A549 (cell line): Measurements from ENCODE around the gene PLCH1.

Source experiments
- BHLHE40 ChIP-seq: IDR thresholded peaks from 2 replicates; pipeline ENCODE4 v1.6.1; 2012; ENCODE audit warnings: low read depth, low read length, inconsistent platforms
- CEBPB ChIP-seq, 2 experiments: fragments of >200 bp in 1 of 2; sonication (Bioruptor Twin) in 1 of 2; formaldehyde crosslinking in 1 of 2; IDR thresholded peaks; 2 replicates each; pipeline ENCODE4 v1.6.1; 2012 to 2016
- CHD2 ChIP-seq: fragments of 150-350 bp; IDR thresholded peaks from 2 replicates; pipeline ENCODE4 v1.6.1; 2014; ENCODE audit warnings: low read length; ENCODE audit not compliant: partially characterized antibody
- CTCF ChIP-seq: fragments of >200 bp; sonication (Bioruptor Twin); formaldehyde crosslinking; IDR thresholded peaks from 3 replicates; pipeline ENCODE4 v1.5.1; 2016
- ESRRA ChIP-seq: fragments of 150-350 bp; IDR thresholded peaks from 2 replicates; pipeline ENCODE4 v1.6.1; 2014; ENCODE audit warnings: mild to moderate bottlenecking, low read length, borderline replicate concordance
- NR3C1 ChIP-seq: fragments of >200 bp; sonication (Bioruptor Twin); formaldehyde crosslinking; IDR thresholded peaks from 3 replicates; pipeline ENCODE4 v1.6.1; 2017
- POLR2A ChIP-seq: IDR thresholded peaks from 2 replicates; pipeline ENCODE4 v1.6.1; 2012; ENCODE audit warnings: mild to moderate bottlenecking, low read length
- SMC3 ChIP-seq: fragments of >200 bp; sonication (Bioruptor Twin); formaldehyde crosslinking; IDR thresholded peaks from 3 replicates; pipeline ENCODE4 v1.6.1; 2018; ENCODE audit warnings: inconsistent platforms

- TF ChIP-seq CEBPB (IDR thresholded peaks at IDR 0.05): no peak
- TF ChIP-seq ESRRA: no peak
- no peak for TF ChIP-seq POLR2A
- TF ChIP-seq SMC3: no peak
- TF ChIP-seq CTCF: no peak
- no peak for TF ChIP-seq NR3C1
- TF ChIP-seq BHLHE40: no peak
- TF ChIP-seq CHD2: no peak
These were observed 227.0 kb downstream of the PLCH1 start for GRCh38 chr3:155517903-155518302.
